Activated CD8-positive, alpha-beta T cell treated with anti-CD3 and anti-CD28 coated beads, Interleukin-2, amount 10 ng/mL, durations not matched to agents 7 days and 5 days (primary cell): Measurements from ENCODE around the gene CFAP119. TPM values are rescaled to one million over a fixed set of nuclear protein-coding genes. Genes with fewer than 3 reads are reported as not detected.

ENCODE experiments used
- ATAC-seq: fragments of 150-1000 bp; cut with Tn5 transposase; one replicate; pipeline ENCODE4 v1.10.0; 2021; ENCODE audit warnings: moderate library complexity
- CTCF ChIA-PET: fragments of 350-600 bp; sonication (Branson Sonifier 250); formaldehyde crosslinking; loops from one replicate; lab custom pipeline; 2021; ENCODE audit warnings: antibody characterized with exemption; lab: Charles Lee
- POLR2A ChIA-PET: fragments of 350-600 bp; sonication (Branson Sonifier 250); formaldehyde crosslinking; loops from one replicate; lab custom pipeline; 2021; ENCODE audit warnings: antibody characterized with exemption; lab: Charles Lee
- DNase-seq: peaks from one replicate; pipeline ENCODE4 v3.0.0-alpha.2; 2020
- H3K27ac Mint-ChIP-seq: one replicate; pipeline ENCODE4 v1.8.0; 2021; ENCODE audit warnings: mild to moderate bottlenecking, mixed read lengths
- H3K27me3 Mint-ChIP-seq: one replicate; pipeline ENCODE4 v1.8.0; 2021; ENCODE audit warnings: low read depth, mixed read lengths
- H3K36me3 Mint-ChIP-seq: one replicate; pipeline ENCODE4 v1.8.0; 2021; ENCODE audit warnings: low read depth, mixed read lengths
- H3K4me1 Mint-ChIP-seq: one replicate; pipeline ENCODE4 v1.8.0; 2021; ENCODE audit warnings: low read depth, mixed read lengths
- H3K4me3 Mint-ChIP-seq: one replicate; pipeline ENCODE4 v1.8.0; 2021; ENCODE audit warnings: mild to moderate bottlenecking, mixed read lengths
- H3K9me3 Mint-ChIP-seq: one replicate; pipeline ENCODE4 v1.8.0; 2022; ENCODE audit warnings: mixed read lengths; ENCODE audit not compliant: insufficient read depth
- total RNA-seq, 2 experiments: library from RNA; stranded (reverse); gene quantifications; one replicate each; pipeline ENCODE4 v1.2.3, GENCODE V29; 2021

Gene CFAP119
- total RNA-seq, 2 experiments from 2014 or later, result 4.4 to 4.8 TPM

DNA sequence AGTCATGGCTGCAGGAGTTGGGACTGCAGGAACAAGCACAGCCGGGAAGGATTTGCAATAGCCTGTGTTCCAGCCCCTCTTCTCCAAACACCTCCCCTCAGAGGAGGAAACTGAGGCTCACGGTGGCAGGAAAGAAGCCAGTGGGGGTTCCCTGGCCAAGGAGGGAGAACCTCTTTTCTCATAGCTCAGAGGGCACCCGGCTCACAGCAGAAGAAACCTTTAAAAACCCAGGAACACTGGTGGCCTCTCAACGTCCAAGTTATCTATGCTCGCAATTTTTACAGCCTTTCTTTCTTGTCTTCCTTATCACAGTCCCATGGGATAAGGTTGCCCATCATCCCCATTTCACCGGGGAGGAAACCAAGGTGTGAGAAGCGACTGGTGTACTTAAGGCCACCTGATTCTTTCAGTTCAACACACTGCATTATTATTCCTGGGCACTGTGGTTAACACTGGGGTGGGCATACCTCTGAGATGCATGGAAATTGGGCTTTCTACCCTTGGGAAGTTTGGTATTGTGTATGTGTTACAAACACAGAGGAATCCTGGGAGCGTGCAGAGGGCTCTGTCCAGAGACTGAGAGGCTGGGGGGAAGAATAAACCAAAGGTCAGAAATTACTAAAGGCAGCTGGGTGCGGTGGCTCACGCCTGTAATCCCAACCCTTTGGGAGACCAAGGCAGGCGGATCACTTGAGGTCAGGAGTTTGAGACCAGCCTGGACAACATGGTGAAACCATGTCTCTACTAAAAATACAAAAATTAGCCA lies 25.9 kb upstream of the CFAP119 start:
- ATAC-seq (no peak), DNase-seq (no peak)
- Mint-ChIP-seq H3K4me3 (peak overlapping the region; percentile 76), H3K4me1 (peaks cover 10% of the 10 kb centered on the region), H3K36me3 (peaks cover 3% of the 10 kb centered on the region), H3K27ac (no peak overlapping the region), H3K27me3 (peaks cover 9% of the 10 kb centered on the region), H3K9me3 (no peaks in the 10 kb centered on the region)
- POLR2A ChIA-PET, result no interaction called here
- CTCF ChIA-PET, result interaction anchor here (0.7 to 1.3 kb wide), 2 partner anchors 27 kb away, joined by 3 read pairs; no protein-coding TSS in a partner anchor

- ChIA-PET CTCF (interaction anchor here (0.7 kb wide), 1 partner anchor 28 kb away, joined by 3 read pairs; no protein-coding TSS in a partner anchor), POLR2A (no interaction called here)
- H3K36me3 Mint-ChIP-seq, result peaks cover 3% of the 10 kb centered on the region
- H3K9me3 Mint-ChIP-seq, result no peaks in the 10 kb centered on the region
- DNase-seq (no peak), ATAC-seq (peak; percentile 55)
- H3K27ac Mint-ChIP-seq, result no peak within 1 kb of the TSS
- H3K27me3 Mint-ChIP-seq, result peaks cover 9% of the 10 kb centered on the region
- H3K4me1 Mint-ChIP-seq, result peaks cover 10% of the 10 kb centered on the region
- peak within 1 kb of the TSS; percentile 76 for H3K4me3 Mint-ChIP-seq
Observed at GRCh38 chr16:30786936-30787612, 25.2 kb upstream of the CFAP119 start, which contains the start of gene ZNF629. Gene ZNF629, minus strand, starts transcription at chr16:30787205. Its CDS starts 2,723 bp downstream, at chr16:30784482.

- ChIA-PET CTCF (no interaction called here), POLR2A (no interaction called here)
- no peak for DNase-seq
- peak; percentile 70 for ATAC-seq
- Mint-ChIP-seq H3K4me1 (peaks cover 10% of the 10 kb centered on the region), H3K36me3 (peaks cover 3% of the 10 kb centered on the region), H3K27ac (no peak overlapping the region), H3K4me3 (peak overlapping the region; percentile 59), H3K27me3 (peaks cover 9% of the 10 kb centered on the region), H3K9me3 (no peaks in the 10 kb centered on the region)
Observed at GRCh38 chr16:30786115-30786935, 24.5 kb upstream of the CFAP119 start.

- CTCF ChIA-PET, result interaction anchor here (0.8 to 1.0 kb wide), 2 partner anchors 59 to 117 kb away, joined by 3 to 6 read pairs; no protein-coding TSS in a partner anchor
- H3K4me3 Mint-ChIP-seq, result peak overlapping the region; percentile 59
- H3K27ac Mint-ChIP-seq, result no peak overlapping the region
- POLR2A ChIA-PET, result interaction anchor here (1.1 to 1.2 kb wide), 2 partner anchors 9 to 29 kb away, joined by 3 read pairs; no protein-coding TSS in a partner anchor
- DNase-seq (no peak), ATAC-seq (no peak)
- H3K4me1 Mint-ChIP-seq, result peaks cover 10% of the 10 kb centered on the region
- peaks cover 3% of the 10 kb centered on the region for H3K36me3 Mint-ChIP-seq
- no peaks in the 10 kb centered on the region for H3K9me3 Mint-ChIP-seq
- H3K27me3 Mint-ChIP-seq, result peaks cover 9% of the 10 kb centered on the region
Observed at GRCh38 chr16:30785126-30786106, 23.6 kb upstream of the CFAP119 start.

DNA sequence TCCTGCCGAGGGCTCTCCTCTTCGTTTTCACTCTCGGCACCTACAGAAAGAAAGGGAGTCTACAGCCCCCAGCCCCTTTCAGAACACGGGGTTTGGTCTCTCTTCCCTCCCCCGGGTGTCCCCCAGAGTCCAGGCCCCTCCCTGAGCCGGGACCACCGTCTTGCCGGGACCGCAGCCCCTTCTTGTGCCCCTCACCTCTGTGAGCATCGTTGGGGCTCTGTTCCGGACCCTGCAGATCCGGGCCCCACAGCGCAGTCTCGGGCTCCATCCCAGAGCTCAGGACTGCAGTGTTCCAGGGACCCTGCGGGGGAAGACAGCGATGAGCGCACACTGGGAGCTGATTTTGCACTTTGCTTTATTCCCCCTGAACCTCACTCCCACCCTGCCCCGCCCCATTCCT lies 22.4 kb upstream of the CFAP119 start:
- ChIA-PET CTCF (interaction anchor here (1.0 kb wide), 1 partner anchor 60 kb away, joined by 6 read pairs; no protein-coding TSS in a partner anchor), POLR2A (interaction anchor here (1.2 kb wide), 1 partner anchor 30 kb away, joined by 3 read pairs; no protein-coding TSS in a partner anchor)
- ATAC-seq, result no peak
- no peak for DNase-seq
- H3K4me1 Mint-ChIP-seq, result peaks cover 10% of the 10 kb centered on the region
- H3K27me3 Mint-ChIP-seq, result peaks cover 9% of the 10 kb centered on the region
- peaks cover 3% of the 10 kb centered on the region for H3K36me3 Mint-ChIP-seq
- no peak overlapping the region for H3K27ac Mint-ChIP-seq
- no peaks in the 10 kb centered on the region for H3K9me3 Mint-ChIP-seq
- no peak overlapping the region for H3K4me3 Mint-ChIP-seq

GRCh38 chr16:30783280-30784109 lies 21.6 kb upstream of the CFAP119 start:
- Mint-ChIP-seq H3K27me3 (peaks cover 9% of the 10 kb centered on the region), H3K4me3 (no peak overlapping the region), H3K27ac (no peak overlapping the region), H3K36me3 (peaks cover 3% of the 10 kb centered on the region), H3K4me1 (peaks cover 10% of the 10 kb centered on the region), H3K9me3 (no peaks in the 10 kb centered on the region)
- ChIA-PET CTCF (no interaction called here), POLR2A (interaction anchor here (1.2 kb wide), 1 partner anchor 31 kb away, joined by 3 read pairs; no protein-coding TSS in a partner anchor)
- no peak for ATAC-seq
- DNase-seq, result no peak

DNA sequence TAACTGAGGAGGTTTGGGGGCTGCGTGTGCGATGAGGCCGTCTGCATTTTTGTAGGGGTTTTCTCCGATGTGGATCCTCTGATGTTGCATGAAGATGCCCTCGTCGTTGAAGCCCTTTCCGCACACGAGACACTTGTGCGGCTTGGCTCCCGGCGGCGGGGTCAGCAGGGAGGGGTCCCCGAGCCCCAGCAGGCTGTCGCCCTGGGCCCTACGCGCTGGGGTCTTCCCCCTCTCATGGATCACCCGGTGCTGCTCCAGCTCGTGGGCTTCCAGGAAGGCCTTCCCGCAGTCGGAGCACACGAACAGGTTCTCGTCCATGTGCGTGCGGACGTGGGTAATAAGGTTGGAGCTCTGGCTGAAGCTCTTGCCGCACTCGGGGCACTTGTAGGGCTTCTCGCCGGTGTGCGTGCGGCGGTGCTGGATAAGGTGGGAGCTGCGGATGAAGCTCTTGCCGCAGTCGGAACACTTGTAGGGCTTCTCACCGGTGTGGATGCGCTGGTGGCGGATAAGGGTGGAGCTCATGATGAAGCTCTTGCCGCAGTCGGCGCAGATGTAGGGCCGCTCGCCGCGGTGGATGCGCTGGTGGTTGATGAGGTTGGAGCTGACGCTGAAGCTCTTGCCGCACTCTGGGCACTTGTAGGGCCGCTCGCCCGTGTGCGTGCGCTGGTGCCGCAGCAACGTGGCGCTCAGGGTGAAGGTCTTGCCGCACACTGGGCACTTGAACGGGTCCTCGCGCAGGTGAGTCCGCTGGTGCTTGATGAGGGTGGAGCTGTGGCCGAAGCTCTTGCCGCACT lies 20.8 kb upstream of the CFAP119 start:
- ChIA-PET CTCF (interaction anchor here (1.2 kb wide), 1 partner anchor 62 kb away, joined by 5 read pairs; no protein-coding TSS in a partner anchor), POLR2A (interaction anchor here (1.1 kb wide), 1 partner anchor 17 kb away, joined by 3 read pairs; no protein-coding TSS in a partner anchor)
- Mint-ChIP-seq H3K4me3 (no peak overlapping the region), H3K27me3 (peaks cover 6% of the 10 kb centered on the region), H3K9me3 (no peaks in the 10 kb centered on the region), H3K4me1 (peaks cover 7% of the 10 kb centered on the region), H3K36me3 (peaks cover 3% of the 10 kb centered on the region), H3K27ac (no peak overlapping the region)
- DNase-seq (no peak), ATAC-seq (no peak)

GRCh38 chr16:30780549-30780948 lies 18.7 kb upstream of the CFAP119 start:
- CTCF ChIA-PET, result interaction anchor here (1.3 kb wide), 1 partner anchor 64 kb away, joined by 3 read pairs; no protein-coding TSS in a partner anchor
- POLR2A ChIA-PET, result interaction anchor here (0.7 kb wide), 1 partner anchor 21 kb away, joined by 3 read pairs; no protein-coding TSS in a partner anchor

DNA sequence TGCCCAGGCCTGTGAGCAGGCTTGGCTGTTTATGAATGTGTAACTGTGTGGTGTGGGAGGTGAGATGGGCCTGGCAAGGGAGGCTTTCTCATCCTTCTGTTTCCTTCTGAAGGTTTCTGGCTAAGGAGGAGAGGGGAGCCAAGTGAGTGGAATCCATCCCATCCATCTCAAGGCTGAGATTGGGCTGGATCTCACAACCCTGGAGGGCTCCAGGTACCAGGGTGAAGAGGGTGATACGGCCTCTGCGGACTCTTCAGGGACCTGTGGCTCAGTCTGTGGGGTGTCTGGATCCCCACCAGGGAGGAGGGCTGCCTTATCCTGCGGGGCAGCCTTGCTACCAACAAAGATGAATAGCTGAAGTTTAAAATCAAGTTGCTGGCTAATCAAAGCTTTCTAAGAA lies 18.2 kb upstream of the CFAP119 start:
- Mint-ChIP-seq H3K27me3 (no peaks in the 10 kb centered on the region), H3K4me3 (no peak overlapping the region), H3K9me3 (no peaks in the 10 kb centered on the region), H3K27ac (no peak overlapping the region), H3K36me3 (peaks cover 6% of the 10 kb centered on the region), H3K4me1 (peaks cover 12% of the 10 kb centered on the region)
- ATAC-seq, result no peak
- CTCF ChIA-PET, result interaction anchor here (1.3 kb wide), 1 partner anchor 65 kb away, joined by 3 read pairs; no protein-coding TSS in a partner anchor
- POLR2A ChIA-PET, result interaction anchor here (0.7 kb wide), 1 partner anchor 20 kb away, joined by 3 read pairs; no protein-coding TSS in a partner anchor
- no peak for DNase-seq

More at GRCh38 chr16:30780549-30780948, 18.7 kb upstream of the CFAP119 start:
- DNase-seq, result no peak
- no peaks in the 10 kb centered on the region for H3K27me3 Mint-ChIP-seq
- H3K9me3 Mint-ChIP-seq, result no peaks in the 10 kb centered on the region
- H3K27ac Mint-ChIP-seq, result no peak overlapping the region
- H3K36me3 Mint-ChIP-seq, result peaks cover 6% of the 10 kb centered on the region
- ATAC-seq, result no peak
- H3K4me1 Mint-ChIP-seq, result peaks cover 8% of the 10 kb centered on the region
- no peak overlapping the region for H3K4me3 Mint-ChIP-seq
